NCI-H510A treated with DMSO at 0.1 percent for 48 hours (cell line): ENCODE data around the gene INTS1.

ENCODE experiments used
- DNase-seq: peaks from one replicate; lab custom pipeline; 2025; lab: John Stamatoyannopoulos, UW

INTS1 gene, protein sequence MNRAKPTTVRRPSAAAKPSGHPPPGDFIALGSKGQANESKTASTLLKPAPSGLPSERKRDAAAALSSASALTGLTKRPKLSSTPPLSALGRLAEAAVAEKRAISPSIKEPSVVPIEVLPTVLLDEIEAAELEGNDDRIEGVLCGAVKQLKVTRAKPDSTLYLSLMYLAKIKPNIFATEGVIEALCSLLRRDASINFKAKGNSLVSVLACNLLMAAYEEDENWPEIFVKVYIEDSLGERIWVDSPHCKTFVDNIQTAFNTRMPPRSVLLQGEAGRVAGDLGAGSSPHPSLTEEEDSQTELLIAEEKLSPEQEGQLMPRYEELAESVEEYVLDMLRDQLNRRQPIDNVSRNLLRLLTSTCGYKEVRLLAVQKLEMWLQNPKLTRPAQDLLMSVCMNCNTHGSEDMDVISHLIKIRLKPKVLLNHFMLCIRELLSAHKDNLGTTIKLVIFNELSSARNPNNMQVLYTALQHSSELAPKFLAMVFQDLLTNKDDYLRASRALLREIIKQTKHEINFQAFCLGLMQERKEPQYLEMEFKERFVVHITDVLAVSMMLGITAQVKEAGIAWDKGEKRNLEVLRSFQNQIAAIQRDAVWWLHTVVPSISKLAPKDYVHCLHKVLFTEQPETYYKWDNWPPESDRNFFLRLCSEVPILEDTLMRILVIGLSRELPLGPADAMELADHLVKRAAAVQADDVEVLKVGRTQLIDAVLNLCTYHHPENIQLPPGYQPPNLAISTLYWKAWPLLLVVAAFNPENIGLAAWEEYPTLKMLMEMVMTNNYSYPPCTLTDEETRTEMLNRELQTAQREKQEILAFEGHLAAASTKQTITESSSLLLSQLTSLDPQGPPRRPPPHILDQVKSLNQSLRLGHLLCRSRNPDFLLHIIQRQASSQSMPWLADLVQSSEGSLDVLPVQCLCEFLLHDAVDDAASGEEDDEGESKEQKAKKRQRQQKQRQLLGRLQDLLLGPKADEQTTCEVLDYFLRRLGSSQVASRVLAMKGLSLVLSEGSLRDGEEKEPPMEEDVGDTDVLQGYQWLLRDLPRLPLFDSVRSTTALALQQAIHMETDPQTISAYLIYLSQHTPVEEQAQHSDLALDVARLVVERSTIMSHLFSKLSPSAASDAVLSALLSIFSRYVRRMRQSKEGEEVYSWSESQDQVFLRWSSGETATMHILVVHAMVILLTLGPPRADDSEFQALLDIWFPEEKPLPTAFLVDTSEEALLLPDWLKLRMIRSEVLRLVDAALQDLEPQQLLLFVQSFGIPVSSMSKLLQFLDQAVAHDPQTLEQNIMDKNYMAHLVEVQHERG (N-terminal part only)

DNA sequence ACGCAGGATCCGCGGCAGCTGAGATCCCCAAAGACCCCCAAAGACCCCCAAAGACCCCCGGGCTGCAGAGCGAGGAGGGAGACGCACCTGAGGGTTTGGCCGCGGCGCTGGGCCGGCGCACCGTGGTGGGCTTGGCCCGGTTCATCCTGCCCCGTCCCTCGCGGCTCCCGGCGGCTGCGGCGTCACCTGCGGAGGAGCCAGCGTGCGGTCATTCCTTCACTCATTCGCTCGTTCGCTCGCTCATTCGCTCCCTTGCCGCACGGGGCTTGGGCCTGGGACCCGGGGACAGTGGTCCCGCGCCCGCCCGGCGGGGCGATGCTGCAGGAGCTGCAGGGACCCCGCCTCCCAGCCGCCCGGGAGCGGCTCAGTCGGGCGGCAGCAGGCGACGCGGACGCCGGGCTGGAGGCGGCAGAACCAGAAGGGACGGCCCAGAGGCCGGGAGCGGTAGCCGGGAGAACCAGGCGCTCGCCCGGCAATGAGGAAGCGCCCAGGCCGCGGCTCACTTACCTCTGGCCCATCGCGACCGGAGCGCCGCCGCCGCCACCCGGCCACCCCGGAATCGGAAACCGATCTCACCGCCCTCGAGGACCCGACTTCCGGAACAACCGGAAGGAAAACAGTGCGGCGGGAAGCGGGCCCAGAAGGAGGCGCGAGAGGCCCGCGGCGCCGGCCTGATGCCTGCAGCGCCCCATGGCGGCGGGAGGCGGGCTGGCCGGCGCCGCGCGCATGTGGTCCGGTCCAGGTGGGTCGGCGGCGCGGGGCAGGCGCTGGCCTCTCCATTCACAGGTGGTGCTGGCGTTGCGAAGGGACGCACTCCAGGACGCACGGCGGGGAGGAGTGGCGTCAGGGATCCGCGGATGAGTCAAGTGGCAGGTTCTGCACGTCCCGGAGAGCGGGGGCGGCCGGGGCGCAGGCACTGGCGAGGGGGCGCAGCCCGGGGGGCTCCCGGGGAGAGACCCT lies at the start of gene INTS1:
TSS of gene INTS1 (minus strand) at position 574 of the 960 bp plus-strand sequence. CDS start at position 145, 429 bp downstream.
- peak; percentile 97 for DNase-seq

DNA sequence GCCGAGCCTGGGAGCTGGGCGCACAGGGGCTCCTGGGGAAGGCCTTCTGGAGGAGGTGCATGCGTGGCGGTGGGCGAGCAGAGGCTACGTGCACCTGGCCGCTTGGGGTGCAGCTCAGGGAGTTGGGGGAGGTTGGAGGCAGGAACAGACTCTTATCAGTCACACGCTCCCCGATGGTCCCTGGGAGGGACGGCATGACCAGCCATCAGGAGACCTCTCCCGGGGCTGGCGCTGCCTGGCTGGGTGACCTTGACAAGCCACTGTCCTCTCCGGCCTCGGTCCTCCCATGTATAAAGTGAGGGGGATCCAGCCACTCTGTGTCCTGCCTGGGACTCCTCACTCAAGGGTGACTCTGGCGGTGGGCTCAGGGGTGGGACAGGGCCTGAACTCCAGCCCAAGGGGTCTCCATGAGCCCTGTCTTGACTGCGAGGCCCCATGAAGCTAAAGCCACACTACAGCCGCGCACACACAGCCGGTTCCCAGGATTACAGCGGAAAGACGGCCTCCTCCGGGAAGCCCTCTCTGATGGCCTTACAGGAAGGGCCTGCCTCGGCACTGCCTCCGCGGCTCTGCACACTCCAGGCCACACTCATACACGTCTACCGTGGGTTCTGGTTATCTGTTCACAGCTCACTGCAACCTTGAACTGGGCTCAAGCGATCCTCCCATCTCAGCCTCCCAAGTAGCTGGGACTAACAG lies 49.5 kb upstream of the INTS1 start:
- no peak for DNase-seq

DNA sequence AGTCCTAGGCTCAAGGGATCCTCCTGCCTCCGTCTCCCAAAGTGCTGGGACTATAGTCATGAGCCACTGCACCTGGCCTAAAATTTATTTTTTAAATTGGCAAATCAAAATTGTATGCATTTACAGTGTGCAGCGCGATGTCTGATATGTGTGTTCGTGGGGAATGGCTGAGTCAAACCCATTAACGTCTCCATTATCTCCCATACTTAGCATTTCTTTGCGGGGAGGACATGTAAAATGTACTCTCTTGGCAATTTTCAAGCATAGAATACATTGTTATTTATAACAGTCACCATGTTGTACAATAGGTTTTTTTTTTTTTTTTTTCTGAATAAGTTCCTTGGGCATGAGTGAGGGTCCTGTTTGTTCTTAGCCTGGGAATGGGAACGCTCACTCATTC lies 48.0 kb upstream of the INTS1 start:
- DNase-seq = no peak

DNA sequence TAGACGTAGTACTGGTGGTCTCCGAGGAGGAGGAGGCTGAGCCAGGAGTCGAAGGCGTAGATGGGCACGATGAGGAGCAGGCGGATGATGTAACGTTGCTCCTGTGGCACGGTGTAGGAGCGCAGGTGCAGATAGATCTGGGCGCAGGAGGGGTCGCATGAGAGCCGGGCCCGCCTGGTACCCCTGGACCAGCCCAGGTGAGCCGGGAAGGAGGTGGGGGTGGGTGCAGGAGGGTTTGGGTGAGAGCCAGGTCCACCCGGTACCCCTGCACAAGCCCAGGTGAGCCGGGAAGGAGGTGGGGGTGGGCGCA lies 46.6 kb upstream of the INTS1 start:
- DNase-seq = no peak

DNA sequence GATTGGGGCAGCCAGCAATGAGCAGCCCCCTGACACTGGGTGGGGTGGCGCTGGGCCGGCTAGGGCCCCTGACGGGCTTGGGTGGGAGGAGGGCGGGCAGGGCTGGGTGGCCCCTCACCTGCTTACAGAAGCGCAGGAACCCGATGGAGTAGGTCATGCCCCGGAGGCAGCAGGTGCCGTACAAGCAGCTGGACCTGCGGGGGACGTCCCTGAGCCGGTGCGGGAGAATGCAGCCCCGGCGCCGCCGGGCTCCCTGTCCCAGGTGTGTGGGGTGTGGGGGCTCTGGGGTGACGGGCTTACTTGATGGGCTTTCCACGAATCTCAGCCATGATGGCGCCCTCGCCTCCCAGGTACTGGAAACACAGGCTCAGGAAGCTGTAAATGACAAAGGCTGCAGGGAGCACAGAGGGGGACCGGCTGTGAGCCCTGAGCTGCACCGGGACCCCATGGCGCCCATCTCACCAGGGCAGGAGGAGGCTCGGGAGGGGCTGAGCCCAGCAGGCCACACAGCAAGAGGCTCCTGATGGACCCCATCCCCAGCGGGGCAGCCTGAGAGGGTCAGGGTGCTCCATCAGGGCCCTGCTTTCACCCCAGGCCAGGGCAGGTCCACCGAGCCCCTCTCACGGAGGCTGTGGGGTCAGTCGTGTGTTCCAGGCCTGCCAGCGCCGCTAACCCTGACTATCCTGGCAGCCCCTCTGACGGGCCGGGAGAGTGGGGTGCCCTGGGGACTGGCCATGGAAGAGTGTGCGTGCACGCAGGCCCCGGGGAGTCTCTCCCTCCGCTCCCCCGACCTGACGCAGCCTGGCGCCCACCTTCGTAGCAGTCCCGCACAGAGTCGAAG lies 46.0 kb upstream of the INTS1 start:
- DNase-seq = no peak

DNA sequence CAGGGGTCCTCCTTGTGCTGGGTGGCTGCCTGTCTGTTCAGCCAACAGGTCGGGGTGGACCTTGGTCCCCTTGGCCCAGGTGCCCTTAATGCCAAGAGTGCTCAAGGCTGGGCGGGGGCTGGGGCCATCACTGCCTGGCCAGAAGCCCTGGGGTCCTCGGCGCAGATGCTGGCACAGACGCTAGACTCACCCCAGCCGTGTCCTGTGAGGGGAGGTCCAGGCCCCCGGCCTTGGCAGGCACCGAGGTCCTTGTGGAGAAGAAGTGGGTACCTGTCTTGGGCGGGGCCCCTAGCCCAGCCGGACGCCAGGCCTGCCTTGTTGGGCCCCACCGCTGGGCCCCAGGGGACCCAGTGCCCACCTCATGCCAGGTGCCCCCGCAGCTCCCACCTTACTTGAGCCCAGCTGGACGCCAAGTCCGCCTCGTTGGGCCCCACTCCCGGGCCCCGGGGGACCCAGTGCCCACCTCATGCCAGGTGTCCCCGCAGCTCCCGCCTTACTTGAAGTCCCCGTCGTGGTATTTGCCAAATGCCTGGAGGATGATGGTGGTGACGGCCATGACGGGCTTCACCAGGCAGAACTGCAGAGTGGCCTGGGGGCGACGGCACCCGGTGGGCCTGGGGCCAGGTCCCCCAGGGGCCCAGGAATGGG lies 45.3 kb upstream of the INTS1 start:
- DNase-seq = no peak

DNA sequence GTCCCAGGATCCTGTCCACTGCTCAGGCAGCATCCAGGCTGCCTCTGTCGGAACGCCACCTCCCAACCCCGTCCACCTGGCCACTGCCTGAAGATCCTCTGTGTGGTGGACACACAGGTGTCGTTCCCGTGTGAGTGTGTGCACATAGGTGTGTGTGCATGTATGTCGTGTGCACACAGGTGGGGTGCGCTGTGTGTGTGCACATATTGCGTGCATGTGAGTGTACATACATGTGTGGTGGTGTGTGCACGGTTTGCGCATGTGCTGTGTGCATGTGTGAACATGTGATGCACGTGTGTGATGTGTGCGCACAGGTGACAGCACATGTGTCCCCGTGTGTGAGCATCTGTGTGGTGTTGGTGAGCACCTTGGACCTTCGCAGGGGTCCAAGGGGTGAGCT lies 44.8 kb upstream of the INTS1 start:
- no peak for DNase-seq

DNA sequence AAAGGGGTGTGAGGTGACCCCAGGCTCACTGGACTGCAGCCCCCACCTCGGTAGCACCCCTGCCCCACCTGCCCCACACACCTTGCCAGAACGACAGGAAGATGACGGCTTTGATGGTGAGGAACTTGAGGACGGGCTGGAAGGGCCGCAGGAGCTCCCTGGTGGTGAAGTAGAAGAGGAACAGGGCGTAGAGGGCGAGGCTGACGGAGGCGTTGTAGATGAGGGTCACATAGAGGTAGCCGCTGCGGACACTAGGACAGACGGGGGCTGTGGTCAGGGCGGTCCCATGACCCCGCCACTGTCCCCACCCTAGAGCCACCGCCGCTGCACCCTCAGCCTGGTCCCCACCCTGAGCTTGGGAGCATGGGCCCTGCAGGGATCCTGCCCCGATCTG lies 44.2 kb upstream of the INTS1 start:
- no peak for DNase-seq

DNA sequence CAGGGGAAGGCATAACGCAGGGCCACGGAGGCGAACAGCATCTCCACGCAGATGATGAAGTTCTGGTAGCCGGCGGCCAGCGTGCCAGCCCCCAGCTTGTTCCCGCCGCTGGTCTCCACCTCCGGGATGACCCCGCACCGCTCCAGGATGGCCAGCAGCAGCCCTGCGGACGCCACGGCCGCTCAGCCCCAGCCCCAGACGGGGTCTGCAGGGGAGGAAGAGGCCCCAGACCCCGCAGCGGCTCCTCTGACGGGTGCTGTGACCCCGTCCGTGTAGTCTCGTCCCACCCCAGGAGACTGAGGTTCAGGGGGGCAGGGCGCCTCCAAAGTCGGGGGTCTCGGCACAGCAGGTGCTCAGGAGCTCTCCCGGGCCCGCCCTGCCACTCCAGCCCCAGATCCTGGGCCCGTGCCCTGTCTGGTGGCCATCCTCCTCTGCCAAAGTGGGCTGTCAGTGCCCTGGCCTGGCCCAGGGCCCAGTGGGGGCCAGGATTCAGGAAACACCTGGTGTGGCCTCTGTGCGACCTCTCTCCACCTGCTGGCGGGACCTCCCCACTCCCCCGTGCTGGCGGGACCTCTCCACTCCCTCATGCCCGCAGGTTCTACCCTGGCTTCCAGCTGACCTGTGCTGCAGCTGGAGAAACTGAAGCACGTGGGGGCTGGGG lies 43.7 kb upstream of the INTS1 start:
- no peak for DNase-seq

DNA sequence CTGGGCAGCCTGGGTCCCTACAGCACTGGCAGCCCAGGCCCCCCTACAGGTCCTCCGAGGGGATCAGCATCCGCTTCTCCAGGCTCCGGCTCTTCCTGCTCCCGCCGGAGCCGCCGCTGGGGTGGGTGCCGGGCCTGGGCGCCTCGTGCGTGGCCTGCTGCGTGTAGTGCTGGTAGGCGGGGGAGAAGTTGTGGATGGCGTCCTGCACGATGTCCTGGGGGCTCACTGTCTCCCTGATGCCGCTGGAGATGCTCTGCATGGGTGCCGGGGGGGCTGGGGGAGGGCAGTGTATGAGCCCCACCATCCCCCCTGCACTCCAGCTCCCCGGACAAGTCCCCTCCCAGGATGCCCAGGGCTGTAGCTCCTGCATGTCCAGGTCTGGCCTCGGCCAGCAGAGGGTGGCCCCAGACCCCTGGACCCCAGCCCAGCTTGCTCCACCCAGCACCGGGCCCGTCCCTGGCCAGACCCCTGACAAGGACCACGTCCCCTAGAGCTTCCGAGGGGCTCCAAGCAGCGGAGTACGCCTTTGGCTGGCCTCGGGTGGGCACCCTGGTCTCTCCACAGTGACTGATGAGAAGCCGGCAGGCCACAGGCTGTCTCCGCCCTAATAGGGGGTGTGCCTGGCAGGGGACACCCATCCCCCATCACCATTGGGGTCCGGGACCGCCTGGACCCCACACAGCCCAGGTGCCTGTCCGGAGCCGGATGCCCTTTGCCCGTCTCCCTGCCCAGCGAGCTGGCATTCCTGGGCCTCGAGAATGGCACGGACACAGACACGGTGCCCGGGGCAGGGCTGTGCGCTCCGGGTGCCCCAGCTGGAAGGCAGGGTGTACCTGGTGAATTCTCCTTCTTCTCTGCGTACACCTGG lies 43.0 kb upstream of the INTS1 start:
- no peak for DNase-seq

DNA sequence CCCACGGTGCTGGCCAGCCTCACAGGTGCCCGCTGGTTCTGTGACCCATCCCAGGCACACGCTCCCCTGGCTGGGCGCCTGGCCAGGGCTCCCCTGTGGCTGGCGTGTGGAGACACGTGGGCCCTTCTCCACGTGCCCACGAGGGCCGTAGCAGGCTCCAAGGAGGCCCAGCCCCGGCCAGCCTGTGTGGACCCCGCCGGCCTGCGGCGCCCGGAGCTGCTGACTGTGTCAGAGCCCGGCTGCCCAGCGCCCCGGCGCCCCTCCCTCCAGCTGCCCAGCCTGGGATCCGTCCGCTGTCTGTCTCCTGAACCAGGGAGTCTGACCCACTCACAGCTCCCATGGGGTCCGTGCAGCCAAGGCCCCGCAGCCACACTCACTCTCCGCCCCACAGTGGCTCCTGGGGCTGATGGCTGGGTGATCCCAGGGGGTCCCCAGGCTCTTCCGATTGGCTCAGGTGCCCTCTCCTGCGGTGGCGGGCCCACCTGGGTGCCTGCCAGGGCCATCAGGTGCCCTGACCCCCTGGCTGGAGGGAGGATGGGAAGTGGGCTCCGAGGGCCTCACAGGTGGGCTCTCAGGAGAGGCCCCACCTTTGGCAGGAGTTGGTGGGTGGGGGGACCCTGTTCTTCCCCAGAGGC lies 42.2 kb upstream of the INTS1 start:
- DNase-seq = no peak

DNA sequence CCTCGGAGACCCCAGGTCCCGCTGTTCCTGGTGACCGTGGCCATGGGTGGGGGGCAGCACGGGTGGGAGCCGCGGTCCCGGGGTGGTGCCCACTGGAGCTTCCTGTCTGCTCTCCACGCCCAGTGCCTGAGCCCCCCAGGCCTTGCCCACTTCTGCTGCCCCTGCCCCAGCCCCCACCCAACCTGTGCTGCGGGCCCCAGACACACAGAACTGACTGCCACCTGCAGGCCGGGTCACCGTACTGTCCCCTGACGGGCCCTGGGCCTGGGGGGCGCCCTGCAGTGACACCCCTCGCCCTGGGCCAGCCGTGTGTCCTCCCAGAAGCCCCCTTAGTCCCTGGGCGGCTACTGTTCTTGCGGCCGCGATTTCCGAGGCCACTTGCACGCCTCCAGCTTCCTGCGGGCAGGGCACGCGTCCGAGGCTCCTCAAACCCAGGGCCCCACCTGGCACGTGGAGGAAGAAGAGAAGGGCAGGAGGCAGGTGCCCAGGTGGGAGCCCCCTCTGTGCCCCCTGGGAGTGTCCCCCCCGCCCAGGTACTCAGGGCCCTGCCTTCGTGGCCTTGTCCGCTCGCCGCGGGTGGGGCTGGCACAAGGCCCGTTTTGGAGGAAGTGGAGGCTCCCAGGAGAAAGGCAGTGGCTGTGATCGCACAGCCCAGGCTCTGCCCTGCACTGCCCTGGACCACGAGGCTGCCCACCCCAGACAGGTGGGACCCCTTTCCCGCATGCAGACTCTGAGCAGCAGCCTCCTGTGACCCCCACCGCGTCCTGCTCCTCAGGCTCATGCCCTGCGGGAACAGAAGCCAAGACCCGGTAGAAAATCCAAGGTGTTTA lies 41.4 kb upstream of the INTS1 start:
- no peak for DNase-seq

DNA sequence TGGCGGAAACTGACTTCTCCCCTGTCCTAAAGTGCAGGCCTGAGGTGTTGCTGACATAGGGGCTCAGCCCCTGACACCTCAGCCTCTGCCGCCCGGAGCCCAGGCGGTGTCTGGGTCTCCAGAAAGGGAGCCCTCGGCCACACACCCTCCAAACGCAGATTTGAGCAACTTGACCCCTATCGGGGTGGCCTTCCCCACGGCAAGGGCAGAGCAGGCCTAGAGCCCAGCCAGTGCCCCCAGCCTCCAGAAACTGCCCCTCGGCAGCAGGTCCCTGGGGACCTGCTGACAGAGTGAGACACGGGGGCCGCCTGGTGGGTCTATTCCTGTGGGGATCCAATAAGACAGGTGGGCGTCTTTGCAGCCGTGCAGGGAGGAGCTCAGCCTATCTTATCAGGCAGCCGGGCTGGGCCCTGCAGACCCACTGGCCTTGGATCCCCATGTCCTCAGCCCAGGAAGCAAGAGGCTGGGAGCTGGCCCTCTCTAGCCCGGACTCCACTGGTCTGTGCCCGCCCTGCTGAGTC lies 40.8 kb upstream of the INTS1 start:
- DNase-seq = no peak

DNA sequence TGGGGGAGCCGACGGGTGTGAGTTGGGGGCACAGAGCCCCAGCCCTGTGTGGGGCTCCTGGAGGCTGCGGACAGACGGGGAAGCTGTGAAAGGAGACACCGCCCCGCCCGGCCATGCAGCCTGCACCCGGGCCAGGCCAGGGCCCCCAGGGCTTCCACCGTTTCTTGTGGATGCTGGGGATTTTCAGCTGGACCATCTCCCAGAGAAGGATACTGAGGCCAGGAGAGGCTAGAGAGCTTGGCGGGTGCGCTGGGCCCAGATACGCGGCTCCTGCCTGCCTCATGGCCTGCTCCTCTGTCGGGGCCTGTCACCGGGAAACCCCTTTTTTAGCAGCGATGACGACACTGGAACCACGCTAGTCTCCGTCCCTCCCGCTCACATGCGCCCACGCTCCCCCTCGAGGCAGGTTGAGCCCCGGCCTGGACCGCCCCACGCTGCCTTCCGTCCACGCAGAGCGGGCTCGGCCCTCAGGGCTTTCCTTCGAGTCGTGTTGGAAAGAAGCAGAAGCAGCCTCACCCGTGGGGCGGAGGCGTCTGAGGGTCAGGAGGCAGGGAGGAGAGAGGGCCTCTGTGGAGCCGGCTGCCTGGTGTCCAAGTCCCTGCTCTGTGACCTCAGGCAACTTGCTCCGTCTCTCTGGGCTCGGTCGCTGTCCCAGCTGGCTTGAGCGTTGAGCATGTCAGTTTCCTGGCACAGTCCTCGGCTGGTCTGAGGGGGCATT lies 40.1 kb upstream of the INTS1 start:
- no peak for DNase-seq

DNA sequence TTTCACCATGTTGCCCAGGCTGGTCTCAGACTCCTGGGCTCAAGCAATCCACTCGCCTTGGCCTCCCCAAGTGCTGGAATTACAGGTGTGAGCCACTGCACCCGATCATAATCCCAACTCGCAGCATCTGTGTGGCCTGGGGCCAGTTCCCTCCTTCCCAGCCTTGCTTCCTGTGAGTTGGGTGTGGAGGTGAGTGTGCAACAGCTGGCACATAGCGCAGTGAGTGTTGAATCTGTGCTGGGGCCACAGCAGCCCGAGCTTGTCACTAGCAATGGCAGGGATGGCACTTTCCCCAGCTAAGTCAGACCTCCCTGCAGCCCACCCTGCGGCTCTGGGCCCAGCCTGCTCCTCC lies 39.6 kb upstream of the INTS1 start:
- DNase-seq = no peak
